Smooth muscle cell (in vitro differentiated cells): ENCODE measurements around the gene TGFBR1. TPM values are rescaled to one million over a fixed set of nuclear protein-coding genes. Genes with fewer than 3 reads are reported as not detected.

Experiments
- DNase-seq: peaks from one replicate; lab custom pipeline; 2025; ENCODE audit not compliant: unreplicated experiment; lab: John Stamatoyannopoulos, UW
- H2AFZ ChIP-seq: fragments of 200-600 bp; sonication (generic); 2 replicates; pipeline ENCODE4 v1.6.0; 2016; ENCODE audit warnings: antibody characterized with exemption, low read depth, mild to moderate bottlenecking
- H3F3A ChIP-seq: fragments of 200-600 bp; sonication (generic); 2 replicates; pipeline ENCODE4 v1.6.0; 2017; ENCODE audit warnings: antibody characterized with exemption, low read depth
- H3K27ac ChIP-seq: fragments of 200-600 bp; sonication (generic); 2 replicates; pipeline ENCODE4 v1.5.1; 2016; ENCODE audit warnings: low read depth, mild to moderate bottlenecking
- H3K27me3 ChIP-seq: fragments of 200-600 bp; sonication (generic); 2 replicates; pipeline ENCODE4 v1.6.1; 2016; ENCODE audit warnings: low read depth, mild to moderate bottlenecking
- H3K36me3 ChIP-seq: fragments of 200-600 bp; sonication (generic); 2 replicates; pipeline ENCODE4 v1.5.1; 2016; ENCODE audit warnings: low read depth
- H3K4me1 ChIP-seq: fragments of 200-600 bp; sonication (generic); 2 replicates; pipeline ENCODE4 v1.5.1; 2016; ENCODE audit warnings: low read depth
- H3K4me2 ChIP-seq: fragments of 200-600 bp; sonication (generic); 2 replicates; pipeline ENCODE4 v1.6.0; 2016; ENCODE audit warnings: mild to moderate bottlenecking
- H3K4me3 ChIP-seq: fragments of 200-600 bp; sonication (generic); 2 replicates; pipeline ENCODE4 v1.5.1; 2016; ENCODE audit warnings: mild to moderate bottlenecking
- H3K79me2 ChIP-seq: fragments of 200-600 bp; sonication (generic); 2 replicates; pipeline ENCODE4 v1.6.0; 2016; ENCODE audit warnings: low read depth, mild to moderate bottlenecking
- H3K9ac ChIP-seq: fragments of 200-600 bp; sonication (generic); 2 replicates; pipeline ENCODE4 v1.6.0; 2016; ENCODE audit warnings: low read depth
- H3K9me3 ChIP-seq: fragments of 200-600 bp; sonication (generic); replicated peaks from 2 replicates; pipeline ENCODE4 v1.5.1; 2016; ENCODE audit warnings: low read depth
- H4K20me1 ChIP-seq: fragments of 200-600 bp; sonication (generic); 2 replicates; pipeline ENCODE4 v1.6.0; 2016; ENCODE audit warnings: low read depth
- WGBS: methylation state at CpG from one replicate; pipeline ENCODE4 v1.1.7; 2016; ENCODE audit warnings: low lambda C conversion rate; 5-methylcytosine and 5-hydroxymethylcytosine counted together
- polyA plus RNA-seq: library from polyadenylated mRNA; unstranded; fragments of >200 nt; fragmentation: Nextera tagmentation; extraction: Ambion mirVana; gene quantifications from 2 replicates; pipeline ENCODE4 v1.2.1, GENCODE V29; 2016
- total RNA-seq: library from RNA; depleted of rRNA; stranded (reverse); fragments of >200 nt; gene quantifications from 2 replicates; pipeline ENCODE4 v1.2.3, GENCODE V29; 2014
- TF ChIP-seq, protein P1 (sequence below): fragments of 200-600 bp; sonication (generic); IDR thresholded peaks from 2 replicates; pipeline ENCODE4 v1.5.1; 2017; ENCODE audit warnings: borderline replicate concordance, mild to moderate bottlenecking, antibody characterized with exemption; ENCODE audit not compliant: insufficient read depth, poor library complexity, severe bottlenecking

The TGFBR1 gene
- total and polyA plus RNA-seq, 2 experiments from 2014 or later = 87.8 to 240 TPM

DNA sequence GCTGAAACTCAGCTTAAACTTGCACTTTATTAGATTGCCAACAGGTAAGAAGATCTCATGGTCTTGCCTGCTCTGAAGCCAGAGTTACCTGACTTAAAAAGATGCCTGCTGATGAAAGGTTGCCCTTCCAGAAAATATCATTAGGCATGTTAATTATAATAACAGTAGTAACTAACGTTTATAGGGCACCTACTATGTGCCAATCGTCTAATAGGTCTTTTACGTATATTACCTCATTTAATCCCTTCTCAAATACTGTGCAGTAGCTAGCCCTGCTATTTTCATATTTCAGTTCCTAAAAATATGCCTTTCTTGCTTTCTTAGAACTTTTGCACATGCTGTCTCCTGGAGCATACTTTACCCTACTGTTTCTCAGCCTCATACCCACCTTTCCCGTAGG is 40.1 kb downstream of the TGFBR1 start:
- WGBS = 84% methylated on average over 4 of the region's 4 CpGs

DNA sequence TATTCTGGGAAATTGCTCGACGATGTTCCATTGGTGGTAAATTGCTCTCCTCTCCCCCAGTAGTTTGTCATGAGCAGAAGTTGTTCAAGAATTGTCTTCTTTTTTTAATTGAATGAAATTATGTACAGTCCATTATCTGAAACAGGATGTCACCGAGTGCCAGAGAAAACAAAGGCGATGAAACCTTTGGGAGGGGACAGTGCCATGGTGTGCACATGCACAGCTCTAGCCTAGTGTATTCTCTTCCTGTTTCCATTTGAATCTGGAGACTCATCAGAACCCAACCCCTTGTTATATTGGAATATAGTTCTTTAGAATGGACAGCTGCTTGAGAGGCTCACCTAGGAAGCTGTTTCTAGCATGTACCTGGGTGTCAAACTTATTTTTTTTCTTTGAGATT is 41.7 kb downstream of the TGFBR1 start:
- 99% methylated on average over 4 of the region's 4 CpGs for WGBS
- H3K36me3 ChIP-seq = peaks cover 73% of the 10 kb centered on the region
- H3K9me3 ChIP-seq = no peaks in the 10 kb centered on the region

More for the DNA sequence above, 40.1 kb downstream of the TGFBR1 start:
- no peaks in the 10 kb centered on the region for H3K9me3 ChIP-seq
- peaks cover 15% of the 10 kb centered on the region for H3F3A ChIP-seq
- no peak overlapping the region for H3K4me2 ChIP-seq
- no peak overlapping the region for H3K4me3 ChIP-seq
- no peaks in the 10 kb centered on the region for H3K4me1 ChIP-seq
- TF ChIP-seq, protein P1, sequence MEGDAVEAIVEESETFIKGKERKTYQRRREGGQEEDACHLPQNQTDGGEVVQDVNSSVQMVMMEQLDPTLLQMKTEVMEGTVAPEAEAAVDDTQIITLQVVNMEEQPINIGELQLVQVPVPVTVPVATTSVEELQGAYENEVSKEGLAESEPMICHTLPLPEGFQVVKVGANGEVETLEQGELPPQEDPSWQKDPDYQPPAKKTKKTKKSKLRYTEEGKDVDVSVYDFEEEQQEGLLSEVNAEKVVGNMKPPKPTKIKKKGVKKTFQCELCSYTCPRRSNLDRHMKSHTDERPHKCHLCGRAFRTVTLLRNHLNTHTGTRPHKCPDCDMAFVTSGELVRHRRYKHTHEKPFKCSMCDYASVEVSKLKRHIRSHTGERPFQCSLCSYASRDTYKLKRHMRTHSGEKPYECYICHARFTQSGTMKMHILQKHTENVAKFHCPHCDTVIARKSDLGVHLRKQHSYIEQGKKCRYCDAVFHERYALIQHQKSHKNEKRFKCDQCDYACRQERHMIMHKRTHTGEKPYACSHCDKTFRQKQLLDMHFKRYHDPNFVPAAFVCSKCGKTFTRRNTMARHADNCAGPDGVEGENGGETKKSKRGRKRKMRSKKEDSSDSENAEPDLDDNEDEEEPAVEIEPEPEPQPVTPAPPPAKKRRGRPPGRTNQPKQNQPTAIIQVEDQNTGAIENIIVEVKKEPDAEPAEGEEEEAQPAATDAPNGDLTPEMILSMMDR = no peak
- H3K36me3 ChIP-seq = peaks cover 68% of the 10 kb centered on the region
- no peak overlapping the region for H2AFZ ChIP-seq
- H3K79me2 ChIP-seq = peaks cover 13% of the 10 kb centered on the region
- H4K20me1 ChIP-seq = peaks cover 20% of the 10 kb centered on the region
- no peak overlapping the region for H3K9ac ChIP-seq
- no peak for DNase-seq
- no peak overlapping the region for H3K27ac ChIP-seq
- H3K27me3 ChIP-seq = no peaks in the 10 kb centered on the region

DNA sequence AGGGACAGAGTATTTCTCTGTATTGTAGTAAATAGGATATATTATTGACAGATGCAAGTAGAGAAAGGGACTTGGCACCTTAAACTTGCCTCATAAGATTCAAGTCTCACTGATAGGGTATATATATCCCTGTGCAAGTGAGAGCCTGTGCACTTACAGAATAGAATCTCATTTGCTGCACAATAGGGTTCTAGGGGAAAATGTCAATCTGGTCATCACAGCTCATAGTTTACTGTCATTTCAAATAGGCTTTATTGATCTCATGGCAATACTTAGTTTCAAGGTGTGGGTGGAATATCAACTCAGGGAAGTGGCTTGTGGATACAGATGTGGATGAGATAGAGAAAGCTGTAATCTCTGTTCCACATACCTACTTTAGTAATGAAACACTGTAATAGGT is 42.3 kb downstream of the TGFBR1 start:
- Histone ChIP-seq H3K4me1 (no peaks in the 10 kb centered on the region), H2AFZ (no peak overlapping the region), H3K79me2 (peaks cover 7% of the 10 kb centered on the region), H3K36me3 (peaks cover 72% of the 10 kb centered on the region), H3K4me2 (no peak overlapping the region), H3K9ac (no peak overlapping the region), H3K4me3 (no peak overlapping the region), H3K27ac (no peak overlapping the region), H3K9me3 (no peaks in the 10 kb centered on the region), H3F3A (peaks cover 15% of the 10 kb centered on the region), H4K20me1 (peaks cover 16% of the 10 kb centered on the region), H3K27me3 (no peaks in the 10 kb centered on the region)
- TF ChIP-seq, protein P1 = no peak
- DNase-seq = no peak

More for the DNA sequence above, 41.7 kb downstream of the TGFBR1 start:
- DNase-seq = no peak
- Histone ChIP-seq H3K4me2 (no peak overlapping the region), H4K20me1 (peaks cover 16% of the 10 kb centered on the region), H3K9ac (no peak overlapping the region), H3K27me3 (no peaks in the 10 kb centered on the region), H3K79me2 (peaks cover 10% of the 10 kb centered on the region), H2AFZ (no peak overlapping the region), H3F3A (peaks cover 15% of the 10 kb centered on the region), H3K4me1 (no peaks in the 10 kb centered on the region), H3K4me3 (no peak overlapping the region), H3K27ac (no peak overlapping the region)
- TF ChIP-seq, protein P1 = no peak

DNA sequence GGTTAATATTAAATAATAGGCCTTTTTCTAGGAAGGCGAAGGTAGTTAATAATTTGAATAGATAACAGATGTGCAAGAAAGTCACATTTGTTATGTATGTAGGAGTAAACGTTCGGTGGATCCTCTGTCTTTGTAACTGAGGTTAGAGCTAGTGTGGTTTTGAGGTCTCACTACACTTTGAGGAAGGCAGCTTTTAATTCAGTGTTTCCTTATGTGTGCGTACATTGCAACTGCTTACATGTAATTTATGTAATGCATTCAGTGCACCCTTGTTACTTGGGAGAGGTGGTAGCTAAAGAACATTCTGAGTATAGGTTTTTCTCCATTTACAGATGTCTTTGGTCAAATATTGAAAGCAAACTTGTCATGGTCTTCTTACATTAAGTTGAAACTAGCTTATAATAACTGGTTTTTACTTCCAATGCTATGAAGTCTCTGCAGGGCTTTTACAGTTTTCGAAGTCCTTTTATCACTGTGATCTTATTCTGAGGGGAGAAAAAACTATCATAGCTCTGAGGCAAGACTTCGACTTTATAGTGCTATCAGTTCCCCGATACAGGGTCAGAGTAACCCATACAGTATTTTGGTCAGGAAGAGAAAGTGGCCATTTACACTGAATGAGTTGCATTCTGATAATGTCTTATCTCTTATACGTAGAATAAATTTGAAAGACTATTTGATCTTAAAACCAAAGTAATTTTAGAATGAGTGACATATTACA is 45.7 kb downstream of the TGFBR1 start:
- H3K27ac ChIP-seq = no peak overlapping the region
- H2AFZ ChIP-seq = no peak overlapping the region
- peaks cover 20% of the 10 kb centered on the region for H3F3A ChIP-seq
- no peaks in the 10 kb centered on the region for H3K27me3 ChIP-seq
- WGBS = 87% methylated on average over 8 of the region's 8 CpGs
- H3K4me3 ChIP-seq = no peak overlapping the region
- DNase-seq = no peak
- H3K4me1 ChIP-seq = no peaks in the 10 kb centered on the region
- H3K36me3 ChIP-seq = peaks cover 49% of the 10 kb centered on the region
- no peak overlapping the region for H3K4me2 ChIP-seq
- H3K79me2 ChIP-seq = peaks cover 6% of the 10 kb centered on the region
- H3K9me3 ChIP-seq = no peaks in the 10 kb centered on the region
- peaks cover 7% of the 10 kb centered on the region for H4K20me1 ChIP-seq
- no peak overlapping the region for H3K9ac ChIP-seq
- TF ChIP-seq, protein P1 = no peak
